Measurements from ENCODE around the gene OXSR1. TPM values are rescaled to one million over a fixed set of nuclear protein-coding genes. Genes with fewer than 3 reads are reported as not detected.

The OXSR1 gene
- total RNA-seq, 1 experiment from 2014 or later: 35.1 TPM

DNA sequence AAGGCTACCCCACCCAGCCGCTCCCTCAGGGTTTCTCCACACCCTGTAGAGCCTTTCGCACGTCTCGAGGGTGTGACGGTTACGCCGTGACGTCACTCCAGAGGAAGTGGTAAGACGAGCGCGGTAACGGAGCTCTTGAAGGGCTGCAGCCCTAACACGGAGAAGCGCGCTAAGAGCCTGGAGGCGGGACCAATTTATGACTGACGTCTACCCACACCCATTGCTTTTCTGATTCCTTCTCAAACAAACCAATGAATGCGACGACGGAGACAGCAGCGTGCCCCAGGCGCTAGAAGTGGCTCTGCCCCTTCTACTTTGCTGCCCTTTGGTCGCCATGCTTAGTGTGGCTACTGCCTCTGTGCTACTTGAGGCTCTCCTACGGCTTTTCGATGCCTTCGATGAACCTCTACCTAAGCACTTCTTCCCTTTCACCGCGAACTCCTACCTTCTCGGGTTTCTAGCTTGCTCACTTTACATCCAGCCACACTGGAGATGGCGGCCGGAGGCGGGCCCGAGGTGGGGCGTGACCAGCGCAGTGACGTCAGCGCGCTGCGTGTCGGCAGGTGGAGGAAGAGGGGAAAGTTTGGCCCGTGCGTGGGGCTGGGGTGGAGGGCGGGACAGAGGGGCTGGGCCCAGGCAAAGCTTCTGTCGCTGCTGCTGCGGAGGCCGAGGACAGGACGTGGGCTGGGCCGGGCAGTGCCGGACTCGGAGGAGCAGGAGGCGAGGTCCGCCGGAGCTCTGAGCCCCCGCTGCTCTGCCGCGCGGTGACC is at the start of gene OXSR1 (continued):
- TF ChIP-seq ZNF274 (IDR thresholded peaks at IDR 0.05; ENCODE audit: low read depth, low read length) (no peak), ELF1 (IDR thresholded peaks at IDR 0.05; ENCODE audit: borderline replicate concordance, low read depth) (no peak)

DNA sequence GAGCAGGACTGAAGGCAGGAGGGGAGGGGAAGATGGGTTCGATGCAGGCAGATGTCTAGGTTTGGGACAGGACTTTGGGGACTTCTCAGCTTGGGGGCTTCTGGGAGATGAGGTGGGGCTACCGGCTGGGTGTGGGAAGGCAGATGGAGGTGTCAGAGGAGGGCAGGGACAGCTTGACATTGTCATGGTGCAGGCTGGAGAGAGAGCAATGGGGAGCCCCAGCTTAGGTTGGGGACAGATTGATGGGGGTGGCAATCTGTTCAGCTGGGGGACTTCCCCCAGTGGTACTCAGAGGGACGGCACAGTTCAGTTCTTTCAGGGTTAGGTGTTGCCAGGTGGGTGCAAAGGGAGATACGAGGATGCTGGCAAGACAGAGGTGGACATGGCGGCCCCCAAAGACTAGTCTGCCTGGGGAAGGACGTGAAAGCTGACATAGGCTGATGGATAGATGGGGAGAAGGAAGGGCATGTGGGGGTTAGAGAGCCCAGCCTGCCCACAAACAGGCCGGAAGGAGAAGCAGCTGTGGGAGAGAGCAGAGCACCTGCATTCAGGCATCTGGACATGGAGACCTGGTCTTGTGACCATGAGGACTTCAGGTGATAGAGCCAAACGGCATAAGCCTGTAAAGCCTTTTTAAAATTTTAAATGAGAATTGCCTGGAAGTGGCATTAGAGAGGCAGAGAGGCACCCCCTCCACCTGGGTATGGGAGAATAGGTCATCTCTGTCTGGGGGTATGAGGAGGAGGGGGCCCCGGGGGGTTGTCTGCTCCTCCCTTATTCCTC is 49.5 kb upstream of the OXSR1 start:
- H3K9me3 ChIP-seq (ENCODE audit: control insufficient read depth in 1 of 2, insufficient read depth in 1 of 2, low read depth in 1 of 2, low read length in 2 of 2): no peaks in the 10 kb centered on the region
- H2AFZ ChIP-seq (ENCODE audit: low read depth, low read length, poor library complexity, severe bottlenecking): no peak overlapping the region
- peaks cover 5 to 11% of the 10 kb centered on the region in 2 experiments; a peak in 3 of 4 replicates for H3K4me1 ChIP-seq (ENCODE audit: control insufficient read depth in 1 of 2, insufficient read depth in 2 of 2, low read length in 2 of 2)
- ChIA-PET POLR2A (no interaction called here), CTCF (interaction anchor here (1.5 to 1.7 kb wide), 2 partner anchors 7 to 228 kb away, joined by 5 to 6 read pairs; no protein-coding TSS in a partner anchor), RAD21 (ENCODE audit: low non-redundant PET in 1 of 2, low total read pairs in 2 of 2, uncharacterized antibody in 2 of 2, unreplicated experiment in 2 of 2) (no interaction called here)
- H3K4me3 ChIP-seq (replicated peaks in 1 of 2; ENCODE audit: low read depth in 1 of 2, low read length in 2 of 2): no peak overlapping the region
- no peak for DNase-seq (ENCODE audit: low read depth, low spot score)
- no peaks in the 10 kb centered on the region for H4K20me1 ChIP-seq (ENCODE audit: insufficient read depth)
- H3K9me2 ChIP-seq (ENCODE audit: insufficient read depth): no peaks in the 10 kb centered on the region
- no peaks in the 10 kb centered on the region for H3K27me3 ChIP-seq (ENCODE audit: insufficient read depth, low read length)
- no peak overlapping the region for H3K9ac ChIP-seq (ENCODE audit: low read length)
- no TSS peak for BruUV-seq (replicated peaks)
- no peak overlapping the region for H3K4me2 ChIP-seq (ENCODE audit: low read length)
- no peak overlapping the region for H3K27ac ChIP-seq (ENCODE audit: low read depth, low read length)
- no peak for ATAC-seq
- H3K36me3 ChIP-seq (ENCODE audit: control insufficient read depth in 1 of 2, insufficient read depth in 2 of 2, low read length in 2 of 2): no peaks in the 10 kb centered on the region
- H3K79me2 ChIP-seq (ENCODE audit: insufficient read depth, low read length): no peaks in the 10 kb centered on the region
- intact Hi-C loops (cut with micrococcal nuclease): loop anchor here (5.0 to 10.0 kb wide), 4 partner anchors 141 to 726 kb away; partner anchors contain the start of gene XYLB
- TF ChIP-seq ZFX (IDR thresholded peaks at IDR 0.05) (no peak), YY1 (IDR thresholded peaks at IDR 0.05; ENCODE audit: extremely low read depth, insufficient replicate concordance, low read depth, low read length) (no peak), TCF7L2 (IDR thresholded peaks at IDR 0.05; ENCODE audit: borderline replicate concordance, extremely low read depth, insufficient read depth, insufficient read length) (no peak), EGR1 (IDR thresholded peaks at IDR 0.05; ENCODE audit: low read depth) (no peak), ELF1 (IDR thresholded peaks at IDR 0.05; ENCODE audit: borderline replicate concordance, low read depth) (no peak), SP1 (IDR thresholded peaks at IDR 0.05; ENCODE audit: low read depth) (no peak), POLR2A (IDR thresholded peaks at IDR 0.05; ENCODE audit: borderline replicate concordance, extremely low read depth, insufficient read depth, insufficient read length) (no peak), ZNF274 (IDR thresholded peaks at IDR 0.05; ENCODE audit: low read depth, low read length) (no peak), CBX3 (IDR thresholded peaks at IDR 0.05; ENCODE audit: low read depth) (no peak), FOSL1 (IDR thresholded peaks at IDR 0.05; ENCODE audit: low read depth) (no peak), ATF3 (IDR thresholded peaks at IDR 0.05) (no peak), RAD21 (IDR thresholded peaks at IDR 0.05; ENCODE audit: low read depth) (no peak), EZH2phosphoT487 (IDR thresholded peaks at IDR 0.05; ENCODE audit: borderline replicate concordance) (no peak), CEBPB (IDR thresholded peaks at IDR 0.05; ENCODE audit: low read depth) (no peak), SIN3A (IDR thresholded peaks at IDR 0.05; ENCODE audit: low read depth) (no peak), POLR2AphosphoS5 (IDR thresholded peaks at IDR 0.05; ENCODE audit: low read depth, low read length) (no peak)
- TF ChIP-seq, protein P1, sequence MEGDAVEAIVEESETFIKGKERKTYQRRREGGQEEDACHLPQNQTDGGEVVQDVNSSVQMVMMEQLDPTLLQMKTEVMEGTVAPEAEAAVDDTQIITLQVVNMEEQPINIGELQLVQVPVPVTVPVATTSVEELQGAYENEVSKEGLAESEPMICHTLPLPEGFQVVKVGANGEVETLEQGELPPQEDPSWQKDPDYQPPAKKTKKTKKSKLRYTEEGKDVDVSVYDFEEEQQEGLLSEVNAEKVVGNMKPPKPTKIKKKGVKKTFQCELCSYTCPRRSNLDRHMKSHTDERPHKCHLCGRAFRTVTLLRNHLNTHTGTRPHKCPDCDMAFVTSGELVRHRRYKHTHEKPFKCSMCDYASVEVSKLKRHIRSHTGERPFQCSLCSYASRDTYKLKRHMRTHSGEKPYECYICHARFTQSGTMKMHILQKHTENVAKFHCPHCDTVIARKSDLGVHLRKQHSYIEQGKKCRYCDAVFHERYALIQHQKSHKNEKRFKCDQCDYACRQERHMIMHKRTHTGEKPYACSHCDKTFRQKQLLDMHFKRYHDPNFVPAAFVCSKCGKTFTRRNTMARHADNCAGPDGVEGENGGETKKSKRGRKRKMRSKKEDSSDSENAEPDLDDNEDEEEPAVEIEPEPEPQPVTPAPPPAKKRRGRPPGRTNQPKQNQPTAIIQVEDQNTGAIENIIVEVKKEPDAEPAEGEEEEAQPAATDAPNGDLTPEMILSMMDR (IDR thresholded peaks at IDR 0.05 in 2 of 3, conservative IDR thresholded peaks at IDR 0.05 in 1 of 3; ENCODE audit: borderline replicate concordance in 1 of 3, insufficient read depth in 1 of 3, low read depth in 2 of 3, low read length in 2 of 3): no peak
- TF ChIP-seq, protein P2, sequence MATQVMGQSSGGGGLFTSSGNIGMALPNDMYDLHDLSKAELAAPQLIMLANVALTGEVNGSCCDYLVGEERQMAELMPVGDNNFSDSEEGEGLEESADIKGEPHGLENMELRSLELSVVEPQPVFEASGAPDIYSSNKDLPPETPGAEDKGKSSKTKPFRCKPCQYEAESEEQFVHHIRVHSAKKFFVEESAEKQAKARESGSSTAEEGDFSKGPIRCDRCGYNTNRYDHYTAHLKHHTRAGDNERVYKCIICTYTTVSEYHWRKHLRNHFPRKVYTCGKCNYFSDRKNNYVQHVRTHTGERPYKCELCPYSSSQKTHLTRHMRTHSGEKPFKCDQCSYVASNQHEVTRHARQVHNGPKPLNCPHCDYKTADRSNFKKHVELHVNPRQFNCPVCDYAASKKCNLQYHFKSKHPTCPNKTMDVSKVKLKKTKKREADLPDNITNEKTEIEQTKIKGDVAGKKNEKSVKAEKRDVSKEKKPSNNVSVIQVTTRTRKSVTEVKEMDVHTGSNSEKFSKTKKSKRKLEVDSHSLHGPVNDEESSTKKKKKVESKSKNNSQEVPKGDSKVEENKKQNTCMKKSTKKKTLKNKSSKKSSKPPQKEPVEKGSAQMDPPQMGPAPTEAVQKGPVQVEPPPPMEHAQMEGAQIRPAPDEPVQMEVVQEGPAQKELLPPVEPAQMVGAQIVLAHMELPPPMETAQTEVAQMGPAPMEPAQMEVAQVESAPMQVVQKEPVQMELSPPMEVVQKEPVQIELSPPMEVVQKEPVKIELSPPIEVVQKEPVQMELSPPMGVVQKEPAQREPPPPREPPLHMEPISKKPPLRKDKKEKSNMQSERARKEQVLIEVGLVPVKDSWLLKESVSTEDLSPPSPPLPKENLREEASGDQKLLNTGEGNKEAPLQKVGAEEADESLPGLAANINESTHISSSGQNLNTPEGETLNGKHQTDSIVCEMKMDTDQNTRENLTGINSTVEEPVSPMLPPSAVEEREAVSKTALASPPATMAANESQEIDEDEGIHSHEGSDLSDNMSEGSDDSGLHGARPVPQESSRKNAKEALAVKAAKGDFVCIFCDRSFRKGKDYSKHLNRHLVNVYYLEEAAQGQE (IDR thresholded peaks at IDR 0.05; ENCODE audit: low read depth): no peak

All from HCT116 (cell line).